SK-N-SH treated with all-trans-retinoic acid at 6 μM for 48 hours (cell line): ENCODE measurements around the gene MOCS3.

Experiments
- ATAC-seq: fragments of 200-7000 bp; cut with Tn5 transposase; 3 replicates; pipeline ENCODE4 v1.9.1; 2020; ENCODE audit warnings: mild to moderate bottlenecking, moderate library complexity
- ARNTL ChIP-seq: fragments of 450-650 bp; formaldehyde crosslinking; IDR thresholded peaks from 2 replicates; pipeline ENCODE4 v1.5.0; 2020; ENCODE audit warnings: low read depth, mild to moderate bottlenecking, moderate library complexity, borderline replicate concordance
- BACH2 ChIP-seq: fragments of 250-450 bp; sonication (Bioruptor Pico); IDR thresholded peaks from 2 replicates; pipeline ENCODE4 v1.9.0; 2021; ENCODE audit warnings: mild to moderate bottlenecking, borderline replicate concordance
- CREB5 ChIP-seq: fragments of 250-450 bp; sonication (Bioruptor Pico); IDR thresholded peaks from 2 replicates; pipeline ENCODE4 v1.5.1; 2020; ENCODE audit warnings: low read depth, mild to moderate bottlenecking, moderate library complexity
- CSRNP3 ChIP-seq: fragments of 250-450 bp; sonication (Bioruptor Pico); IDR thresholded peaks from 2 replicates; pipeline ENCODE4 v1.5.1; 2021; ENCODE audit warnings: mild to moderate bottlenecking, moderate library complexity
- ESRRG ChIP-seq: fragments of 250-450 bp; sonication (Bioruptor Pico); IDR thresholded peaks from 2 replicates; pipeline ENCODE4 v1.6.1; 2021; ENCODE audit warnings: mild to moderate bottlenecking
- GLIS3 ChIP-seq: fragments of 250-450 bp; sonication (Bioruptor Pico); IDR thresholded peaks from 2 replicates; pipeline ENCODE4 v1.5.0; 2020; ENCODE audit warnings: mild to moderate bottlenecking, moderate library complexity
- OSR1 ChIP-seq: fragments of 250-450 bp; sonication (Bioruptor Pico); IDR thresholded peaks from 2 replicates; pipeline ENCODE4 v1.8.0; 2022; ENCODE audit warnings: moderate library complexity, mild to moderate bottlenecking, inconsistent platforms
- PATZ1 ChIP-seq: fragments of 250-450 bp; sonication (Bioruptor Pico); IDR thresholded peaks from 2 replicates; pipeline ENCODE4 v1.8.0; 2020; ENCODE audit warnings: mild to moderate bottlenecking, moderate library complexity, borderline replicate concordance
- POU6F1 ChIP-seq: fragments of 250-450 bp; sonication (Bioruptor Pico); IDR thresholded peaks from 2 replicates; pipeline ENCODE4 v1.8.0; 2021; ENCODE audit warnings: low read depth, mild to moderate bottlenecking, moderate library complexity, borderline replicate concordance
- PPARA ChIP-seq: fragments of 250-450 bp; sonication (Bioruptor Pico); IDR thresholded peaks from 2 replicates; pipeline ENCODE4 v1.5.0; 2020; ENCODE audit warnings: mild to moderate bottlenecking, borderline replicate concordance
- RARB ChIP-seq: fragments of 250-450 bp; sonication (Bioruptor Pico); IDR thresholded peaks from 2 replicates; pipeline ENCODE4 v1.8.0; 2021; ENCODE audit warnings: mild to moderate bottlenecking, moderate library complexity
- TCF4 ChIP-seq: fragments of 250-450 bp; sonication (Bioruptor Pico); IDR thresholded peaks from 2 replicates; pipeline ENCODE4 v1.8.0; 2021; ENCODE audit warnings: mild to moderate bottlenecking, moderate library complexity, borderline replicate concordance
- TOX ChIP-seq: fragments of 250-450 bp; sonication (Bioruptor Pico); IDR thresholded peaks from 2 replicates; pipeline ENCODE4 v1.8.0; 2021; ENCODE audit warnings: mild to moderate bottlenecking, moderate library complexity, borderline replicate concordance
- TSHZ2 ChIP-seq: fragments of 250-450 bp; sonication (Bioruptor Pico); IDR thresholded peaks from 2 replicates; pipeline ENCODE4 v1.5.0; 2020; ENCODE audit warnings: mild to moderate bottlenecking, moderate library complexity
- ZC3H10 ChIP-seq: fragments of 250-450 bp; sonication (Bioruptor Pico); IDR thresholded peaks from 2 replicates; pipeline ENCODE4 v1.5.1; 2021; ENCODE audit warnings: mild to moderate bottlenecking, moderate library complexity
- ZFP3 ChIP-seq: fragments of 250-450 bp; sonication (Bioruptor Pico); IDR thresholded peaks from 2 replicates; pipeline ENCODE4 v1.5.0; 2020; ENCODE audit warnings: mild to moderate bottlenecking, moderate library complexity
- ZFP30 ChIP-seq: fragments of 450-650 bp; formaldehyde crosslinking; IDR thresholded peaks from 2 replicates; pipeline ENCODE4 v1.5.0; 2022; ENCODE audit warnings: mild to moderate bottlenecking, moderate library complexity
- ZNF565 ChIP-seq: fragments of 450-650 bp; formaldehyde crosslinking; conservative IDR thresholded peaks from 2 replicates; pipeline ENCODE4 v1.5.0; 2020; ENCODE audit warnings: low read depth, mild to moderate bottlenecking, moderate library complexity
- ZNF70 ChIP-seq: fragments of 450-650 bp; formaldehyde crosslinking; IDR thresholded peaks from 2 replicates; pipeline ENCODE4 v1.5.0; 2020; ENCODE audit warnings: mild to moderate bottlenecking, moderate library complexity
- ZNF8 ChIP-seq: fragments of 450-650 bp; formaldehyde crosslinking; IDR thresholded peaks from 2 replicates; pipeline ENCODE4 v1.5.0; 2020; ENCODE audit warnings: mild to moderate bottlenecking, moderate library complexity

Gene MOCS3

GRCh38 chr20:50943069-50943468 is 15.5 kb upstream of the MOCS3 start:
- no peak for ATAC-seq

GRCh38 chr20:50948132-50948785 is 10.4 kb upstream of the MOCS3 start:
- no peak for ATAC-seq
- TF ChIP-seq TCF4 (CRISPR knock-in tag), result no peak
- no peak for TF ChIP-seq CREB5 (CRISPR knock-in tag)
- TF ChIP-seq, all 23 proteins: peak for 0

More at GRCh38 chr20:50943069-50943468, 15.5 kb upstream of the MOCS3 start:
- no peak for TF ChIP-seq TSHZ2
- TF ChIP-seq ZFP3 (CRISPR knock-in tag), result no peak
- no peak for TF ChIP-seq TCF4 (CRISPR knock-in tag)
- TF ChIP-seq ESRRG (CRISPR knock-in tag), result no peak
- TF ChIP-seq ZNF565 (CRISPR knock-in tag), result no peak
- TF ChIP-seq PPARA (CRISPR knock-in tag), result no peak
- no peak for TF ChIP-seq ZNF70 (CRISPR knock-in tag)
- no peak for TF ChIP-seq GLIS3 (CRISPR knock-in tag)

GRCh38 chr20:50953196-50953595 is 5.4 kb upstream of the MOCS3 start:
- TF ChIP-seq ZNF8 (CRISPR knock-in tag) (no peak), POU6F1 (CRISPR knock-in tag) (no peak), ARNTL (CRISPR knock-in tag) (no peak), ZFP30 (CRISPR knock-in tag) (no peak), CREB5 (CRISPR knock-in tag) (no peak), RARB (CRISPR knock-in tag) (no peak), GLIS3 (CRISPR knock-in tag) (no peak), ZC3H10 (CRISPR knock-in tag) (no peak), ESRRG (CRISPR knock-in tag) (no peak), OSR1 (CRISPR knock-in tag) (no peak)
- no peak for ATAC-seq

GRCh38 chr20:50953821-50954220 is 4.8 kb upstream of the MOCS3 start:
- ATAC-seq, result no peak
- TF ChIP-seq CSRNP3 (CRISPR knock-in tag) (no peak), ESRRG (CRISPR knock-in tag) (no peak), POU6F1 (CRISPR knock-in tag) (no peak), ZC3H10 (CRISPR knock-in tag) (no peak), BACH2 (CRISPR knock-in tag) (no peak), PATZ1 (CRISPR knock-in tag) (no peak), OSR1 (CRISPR knock-in tag) (no peak), TOX (CRISPR knock-in tag) (no peak), TSHZ2 (no peak)
